Renal pelvis (tissue), 4 donors: ENCODE data around the gene CDK4. TPM values are rescaled to one million over a fixed set of nuclear protein-coding genes. Genes with fewer than 3 reads are reported as not detected.
"Not testable (repeated sequence)": the region's sequence is repeated elsewhere in the genome, so short reads cannot be mapped to it uniquely, and the experiment has no call there.

ENCODE experiments used
- DNase-seq: peaks from one replicate; pipeline ENCODE4 v3.0.0-alpha.2; 2013
- polyA plus RNA-seq, 3 donors: library from polyadenylated mRNA; unstranded; fragments of 120-200 nt; gene quantifications; one replicate each; pipeline ENCODE4 v1.2.1, GENCODE V29; 2013; ENCODE audit not compliant: insufficient read length in 3 of 3

Gene CDK4
- polyA plus RNA-seq, 3 donors, result 244 to 266 (median 256) TPM

- no peak for DNase-seq
These were observed 23.6 kb upstream of the CDK4 start for GRCh38 chr12:57775563-57776246.

GRCh38 chr12:57775044-57775443, 22.9 kb upstream of the CDK4 start:
- DNase-seq, result no peak

GRCh38 chr12:57774634-57775033, 22.5 kb upstream of the CDK4 start:
- not testable (repeated sequence) for DNase-seq

GRCh38 chr12:57772429-57773322, 20.6 kb upstream of the CDK4 start, which contains the start of gene EEF1AKMT3:
Gene EEF1AKMT3 (plus strand): TSS chr12:57772614. CDS start chr12:57772725, 111 bp downstream.
- DNase-seq, result no peak

GRCh38 chr12:57771873-57772428, 19.8 kb upstream of the CDK4 start, which contains the start of gene METTL1:
Gene METTL1 (minus strand): TSS chr12:57772105. CDS start chr12:57772083, 22 bp downstream.
- DNase-seq, result peak; percentile 98

- DNase-seq, result peak; percentile 94
These were observed 19.2 kb upstream of the CDK4 start for GRCh38 chr12:57771236-57771872.

- DNase-seq, result no peak
These were observed 18.6 kb upstream of the CDK4 start for GRCh38 chr12:57770734-57771133.

GRCh38 chr12:57769594-57769993, 17.5 kb upstream of the CDK4 start:
- DNase-seq, result no peak

- no peak for DNase-seq
These were observed 15.8 kb upstream of the CDK4 start for GRCh38 chr12:57767876-57768275.

- DNase-seq, result no peak
These were observed 15.2 kb upstream of the CDK4 start for GRCh38 chr12:57767305-57767698.

GRCh38 chr12:57766464-57767304, 14.6 kb upstream of the CDK4 start, which contains the start of gene CYP27B1:
Gene CYP27B1 (minus strand): TSS chr12:57767078. CDS start chr12:57767041, 37 bp downstream.
- DNase-seq, result no peak

GRCh38 chr12:57765698-57766463, 13.8 kb upstream of the CDK4 start:
- DNase-seq, result no peak

GRCh38 chr12:57765003-57765697, 13.0 kb upstream of the CDK4 start:
- DNase-seq, result no peak

- DNase-seq, result no peak
These were observed 12.5 kb upstream of the CDK4 start for GRCh38 chr12:57764662-57765002.

- no peak for DNase-seq
These were observed 12.0 kb upstream of the CDK4 start for GRCh38 chr12:57763881-57764661.

- DNase-seq, result no peak
These were observed 10.4 kb upstream of the CDK4 start for GRCh38 chr12:57762463-57762862.

GRCh38 chr12:57761391-57761998, 9.4 kb upstream of the CDK4 start:
- DNase-seq, result no peak

GRCh38 chr12:57760347-57760982, 8.4 kb upstream of the CDK4 start:
- DNase-seq, result no peak
